Panc1 (cell line): ENCODE data around the gene CEACAM7. TPM values are rescaled to one million over a fixed set of nuclear protein-coding genes. Genes with fewer than 3 reads are reported as not detected.
"Not testable (repeated sequence)": the region's sequence is repeated elsewhere in the genome, so short reads cannot be mapped to it uniquely, and the experiment has no call there.

Source experiments
- ATAC-seq: fragments of 200-7000 bp; cut with Tn5 transposase; 2 replicates; pipeline ENCODE4 v1.9.1; 2020; ENCODE audit warnings: mild to moderate bottlenecking, moderate library complexity
- BruUV-seq: library from RNA; stranded (reverse); fragments of 400-500 nt; replicated peaks from 2 replicates; lab custom pipeline; 2021; lab: Mats Ljungman, UMichigan
- CTCF ChIA-PET: fragments of 300-600 bp; sonication (Branson Sonifier 250); formaldehyde crosslinking; loops from one replicate; lab custom pipeline; 2022; ENCODE audit warnings: antibody characterized with exemption; lab: Charles Lee
- POLR2A ChIA-PET: fragments of 300-600 bp; sonication (Branson Sonifier 250); formaldehyde crosslinking; loops from one replicate; lab custom pipeline; 2022; ENCODE audit warnings: antibody characterized with exemption; lab: Charles Lee
- DNase-seq: peaks from one replicate; pipeline ENCODE4 v3.0.0-alpha.2; 2010; ENCODE audit warnings: low read depth, low spot score
- H3K27ac ChIP-seq: 2 replicates; pipeline ENCODE4 v1.5.1; 2011; ENCODE audit warnings: mild to moderate bottlenecking, low read length, inconsistent platforms
- H3K27me3 ChIP-seq: fragments of 200-500 bp; sonication (Bioruptor generic); 2 replicates; pipeline ENCODE4 v1.6.0; 2014; ENCODE audit warnings: low read length, inconsistent platforms; ENCODE audit not compliant: control insufficient read depth, insufficient read depth
- H3K36me3 ChIP-seq: fragments of 200-500 bp; sonication (Bioruptor generic); 2 replicates; pipeline ENCODE4 v1.5.1; 2014; ENCODE audit warnings: inconsistent platforms, mild to moderate bottlenecking, low read length, moderate library complexity; ENCODE audit not compliant: control insufficient read depth, insufficient read depth
- H3K4me1 ChIP-seq: 2 replicates; pipeline ENCODE4 v1.5.1; 2011; ENCODE audit warnings: inconsistent platforms, mild to moderate bottlenecking, low read length, moderate library complexity; ENCODE audit not compliant: control insufficient read depth, insufficient read depth
- H3K4me3 ChIP-seq, 2 experiments: 2 replicates each; pipeline ENCODE4 v1.5.1; 2011 to 2012; ENCODE audit warnings: low read depth in 2 of 2, low read length in 2 of 2, mild to moderate bottlenecking in 2 of 2, inconsistent platforms in 1 of 2, moderate library complexity in 1 of 2
- H3K9me3 ChIP-seq: fragments of 200-500 bp; sonication (Bioruptor generic); 2 replicates; pipeline ENCODE4 v1.5.1; 2014; ENCODE audit warnings: low read depth, mild to moderate bottlenecking, inconsistent platforms, low read length, moderate library complexity; ENCODE audit not compliant: control insufficient read depth, insufficient read depth
- POLR2AphosphoS5 ChIP-seq: IDR thresholded peaks from 2 replicates; pipeline ENCODE4 v1.6.1; 2012; ENCODE audit warnings: mild to moderate bottlenecking, low read depth, low read length, moderate library complexity
- SIN3A ChIP-seq: IDR thresholded peaks from 2 replicates; pipeline ENCODE4 v1.6.1; 2012; ENCODE audit warnings: low read depth, mild to moderate bottlenecking, low read length, moderate library complexity, borderline replicate concordance; ENCODE audit not compliant: insufficient read depth
- TCF7L2 ChIP-seq: IDR thresholded peaks from 2 replicates; pipeline ENCODE4 v1.6.1; 2011; ENCODE audit warnings: mild to moderate bottlenecking, low read depth, low read length, inconsistent platforms
- in situ Hi-C: cut with HindIII; loops from 2 replicates; pipeline ENCODE4 v1.10.0; 2016; ENCODE audit warnings: low sequenced_read_pairs, low pct_unique_long_range_greater_than_20kb
- intact Hi-C: fragments of 100-400 bp; cut with micrococcal nuclease; formaldehyde crosslinking; loops from one replicate; pipeline ENCODE4 v1.10.0; 2022; ENCODE audit not compliant: unreplicated experiment
- total RNA-seq: library from RNA; stranded (reverse); gene quantifications from one replicate; pipeline ENCODE4 v1.2.1, GENCODE V29; 2021; ENCODE audit not compliant: unreplicated experiment
- TF ChIP-seq, protein P1 (sequence below), 2 experiments: IDR thresholded peaks; 2 replicates each; pipeline ENCODE4 v1.6.1; 2011 to 2012; ENCODE audit warnings: low read depth in 2 of 2, control low read depth in 1 of 2, low read length in 1 of 2, mild to moderate bottlenecking in 1 of 2, moderate library complexity in 1 of 2; ENCODE audit not compliant: insufficient read depth in 1 of 2
- TF ChIP-seq, protein P2 (sequence below): fragments of 450-650 bp; IDR thresholded peaks from 2 replicates; pipeline ENCODE4 v1.5.1; 2017; ENCODE audit warnings: mild to moderate bottlenecking

The CEACAM7 gene
- total RNA-seq, 1 experiment from 2014 or later, result not detected

DNA sequence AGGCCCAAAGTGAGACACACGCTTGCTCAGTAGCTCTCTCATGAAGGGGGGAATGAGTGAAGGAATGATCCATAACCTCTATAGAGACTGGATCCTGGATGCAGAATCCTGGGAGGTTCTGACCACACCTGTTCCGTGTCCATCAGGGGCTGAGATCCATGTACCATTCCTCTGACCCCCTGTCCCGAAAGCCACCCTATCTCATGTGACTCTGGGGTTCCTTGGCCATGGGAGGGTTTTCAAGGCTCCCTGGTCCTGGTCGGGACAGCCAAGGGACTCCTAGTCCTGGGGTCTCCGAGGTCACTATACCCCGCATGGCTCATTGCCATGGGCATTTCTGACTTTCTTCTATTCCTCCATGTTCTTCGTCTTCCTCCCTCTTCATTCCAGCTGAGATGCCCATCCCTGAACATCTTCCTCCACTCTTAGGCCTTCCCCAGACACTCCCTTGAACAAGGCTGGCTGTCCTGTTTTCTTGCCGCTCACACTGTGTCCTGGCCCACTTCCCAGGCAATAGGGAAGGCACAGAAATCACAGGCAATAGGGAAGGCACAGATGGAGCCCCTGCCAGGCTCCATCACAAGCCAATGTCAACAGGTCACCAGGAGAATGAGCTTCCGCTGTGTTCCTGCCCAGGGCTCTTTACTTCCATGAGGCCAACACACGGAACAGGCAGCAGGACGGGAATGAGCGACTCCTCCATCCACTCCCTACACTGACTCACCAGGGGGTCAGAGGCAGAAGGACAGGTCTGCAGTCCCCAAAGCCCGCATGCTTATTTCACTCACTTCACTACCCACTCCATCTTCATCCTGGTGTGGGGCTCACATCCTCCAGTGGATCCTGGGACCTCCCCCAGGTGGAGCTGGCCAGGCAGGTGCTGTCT is 23.5 kb upstream of the CEACAM7 start:
- ChIA-PET CTCF (no interaction called here), POLR2A (no interaction called here)
- no peak for ATAC-seq
- H3K36me3 ChIP-seq, result no peaks in the 10 kb centered on the region
- TF ChIP-seq, protein P1, sequence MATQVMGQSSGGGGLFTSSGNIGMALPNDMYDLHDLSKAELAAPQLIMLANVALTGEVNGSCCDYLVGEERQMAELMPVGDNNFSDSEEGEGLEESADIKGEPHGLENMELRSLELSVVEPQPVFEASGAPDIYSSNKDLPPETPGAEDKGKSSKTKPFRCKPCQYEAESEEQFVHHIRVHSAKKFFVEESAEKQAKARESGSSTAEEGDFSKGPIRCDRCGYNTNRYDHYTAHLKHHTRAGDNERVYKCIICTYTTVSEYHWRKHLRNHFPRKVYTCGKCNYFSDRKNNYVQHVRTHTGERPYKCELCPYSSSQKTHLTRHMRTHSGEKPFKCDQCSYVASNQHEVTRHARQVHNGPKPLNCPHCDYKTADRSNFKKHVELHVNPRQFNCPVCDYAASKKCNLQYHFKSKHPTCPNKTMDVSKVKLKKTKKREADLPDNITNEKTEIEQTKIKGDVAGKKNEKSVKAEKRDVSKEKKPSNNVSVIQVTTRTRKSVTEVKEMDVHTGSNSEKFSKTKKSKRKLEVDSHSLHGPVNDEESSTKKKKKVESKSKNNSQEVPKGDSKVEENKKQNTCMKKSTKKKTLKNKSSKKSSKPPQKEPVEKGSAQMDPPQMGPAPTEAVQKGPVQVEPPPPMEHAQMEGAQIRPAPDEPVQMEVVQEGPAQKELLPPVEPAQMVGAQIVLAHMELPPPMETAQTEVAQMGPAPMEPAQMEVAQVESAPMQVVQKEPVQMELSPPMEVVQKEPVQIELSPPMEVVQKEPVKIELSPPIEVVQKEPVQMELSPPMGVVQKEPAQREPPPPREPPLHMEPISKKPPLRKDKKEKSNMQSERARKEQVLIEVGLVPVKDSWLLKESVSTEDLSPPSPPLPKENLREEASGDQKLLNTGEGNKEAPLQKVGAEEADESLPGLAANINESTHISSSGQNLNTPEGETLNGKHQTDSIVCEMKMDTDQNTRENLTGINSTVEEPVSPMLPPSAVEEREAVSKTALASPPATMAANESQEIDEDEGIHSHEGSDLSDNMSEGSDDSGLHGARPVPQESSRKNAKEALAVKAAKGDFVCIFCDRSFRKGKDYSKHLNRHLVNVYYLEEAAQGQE (IDR thresholded peaks at IDR 0.05; ENCODE audit: insufficient read depth in 1 of 2, low read depth in 2 of 2, low read length in 1 of 2), result no peak
- TF ChIP-seq POLR2AphosphoS5 (no peak), TCF7L2 (no peak), SIN3A (no peak)
- TF ChIP-seq, protein P2, sequence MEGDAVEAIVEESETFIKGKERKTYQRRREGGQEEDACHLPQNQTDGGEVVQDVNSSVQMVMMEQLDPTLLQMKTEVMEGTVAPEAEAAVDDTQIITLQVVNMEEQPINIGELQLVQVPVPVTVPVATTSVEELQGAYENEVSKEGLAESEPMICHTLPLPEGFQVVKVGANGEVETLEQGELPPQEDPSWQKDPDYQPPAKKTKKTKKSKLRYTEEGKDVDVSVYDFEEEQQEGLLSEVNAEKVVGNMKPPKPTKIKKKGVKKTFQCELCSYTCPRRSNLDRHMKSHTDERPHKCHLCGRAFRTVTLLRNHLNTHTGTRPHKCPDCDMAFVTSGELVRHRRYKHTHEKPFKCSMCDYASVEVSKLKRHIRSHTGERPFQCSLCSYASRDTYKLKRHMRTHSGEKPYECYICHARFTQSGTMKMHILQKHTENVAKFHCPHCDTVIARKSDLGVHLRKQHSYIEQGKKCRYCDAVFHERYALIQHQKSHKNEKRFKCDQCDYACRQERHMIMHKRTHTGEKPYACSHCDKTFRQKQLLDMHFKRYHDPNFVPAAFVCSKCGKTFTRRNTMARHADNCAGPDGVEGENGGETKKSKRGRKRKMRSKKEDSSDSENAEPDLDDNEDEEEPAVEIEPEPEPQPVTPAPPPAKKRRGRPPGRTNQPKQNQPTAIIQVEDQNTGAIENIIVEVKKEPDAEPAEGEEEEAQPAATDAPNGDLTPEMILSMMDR, result no peak
- H3K4me1 ChIP-seq, result no peaks in the 10 kb centered on the region
- H3K27me3 ChIP-seq, result peaks cover 4% of the 10 kb centered on the region; the same call in 1 of the 2 replicates
- no peak overlapping the region for H3K27ac ChIP-seq
- no peak for DNase-seq
- H3K4me3 ChIP-seq, result no peak overlapping the region
- intact Hi-C loops, result no loop called here
- BruUV-seq, result no TSS peak
- in situ Hi-C loops, result no loop called here
- H3K9me3 ChIP-seq, result no peaks in the 10 kb centered on the region

DNA sequence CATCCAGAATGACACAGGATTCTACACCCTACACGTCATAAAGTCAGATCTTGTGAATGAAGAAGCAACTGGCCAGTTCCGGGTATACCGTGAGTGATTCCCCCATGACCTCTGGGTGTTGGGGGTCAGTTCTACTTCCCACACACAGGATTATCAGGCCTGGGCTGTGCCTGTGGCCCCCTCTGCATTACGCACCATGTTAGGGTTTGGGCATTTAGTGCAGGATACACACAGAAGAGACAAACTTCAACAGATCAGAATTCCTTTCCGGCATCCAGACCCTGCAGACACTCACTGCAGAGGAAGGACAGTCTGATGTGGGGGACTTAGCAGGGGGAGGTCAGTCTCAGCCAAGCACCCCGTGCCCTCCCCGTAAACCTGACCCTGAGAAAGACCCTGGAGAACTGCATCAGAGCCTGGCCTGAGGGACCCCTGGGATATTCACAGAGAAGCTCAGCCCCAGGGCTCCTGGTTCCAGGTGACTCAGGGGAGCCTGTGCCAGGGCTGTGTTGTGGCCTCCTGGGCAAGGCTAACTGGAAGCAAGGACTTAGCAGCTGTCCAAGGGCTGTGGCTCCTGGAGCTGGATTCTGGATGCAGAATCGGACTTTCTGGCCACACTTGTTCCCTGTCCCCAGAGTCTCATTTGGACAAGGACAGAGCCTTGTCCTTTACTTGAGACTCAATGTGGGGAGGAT is 22.0 kb upstream of the CEACAM7 start:
- no TSS peak for BruUV-seq
- ChIA-PET POLR2A (no interaction called here), CTCF (no interaction called here)
- no peak for ATAC-seq
- no peak overlapping the region for H3K27ac ChIP-seq
- in situ Hi-C loops (no loop called here), intact Hi-C loops (no loop called here)
- TF ChIP-seq, protein P2, result no peak
- TF ChIP-seq, protein P1 (IDR thresholded peaks at IDR 0.05; ENCODE audit: insufficient read depth in 1 of 2, low read depth in 2 of 2, low read length in 1 of 2), result no peak
- TF ChIP-seq POLR2AphosphoS5 (no peak), TCF7L2 (no peak), SIN3A (no peak)
- H3K9me3 ChIP-seq, result no peaks in the 10 kb centered on the region
- no peaks in the 10 kb centered on the region; the same call in 1 of the 2 replicates for H3K27me3 ChIP-seq
- no peaks in the 10 kb centered on the region for H3K4me1 ChIP-seq
- no peak for DNase-seq
- no peaks in the 10 kb centered on the region for H3K36me3 ChIP-seq
- no peak overlapping the region for H3K4me3 ChIP-seq

DNA sequence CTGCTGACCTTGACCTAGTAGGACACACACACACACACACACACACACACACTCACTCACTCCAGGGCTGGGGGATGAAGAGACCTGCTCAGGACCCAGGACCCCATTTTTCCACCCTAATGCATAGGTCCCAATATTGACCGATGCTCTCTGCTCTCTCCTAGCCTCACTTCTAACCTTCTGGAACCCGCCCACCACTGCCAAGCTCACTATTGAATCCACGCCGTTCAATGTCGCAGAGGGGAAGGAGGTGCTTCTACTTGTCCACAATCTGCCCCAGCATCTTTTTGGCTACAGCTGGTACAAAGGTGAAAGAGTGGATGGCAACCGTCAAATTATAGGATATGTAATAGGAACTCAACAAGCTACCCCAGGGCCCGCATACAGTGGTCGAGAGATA is 21.4 kb upstream of the CEACAM7 start:
- H3K4me1 ChIP-seq, DNase-seq, H3K27me3 ChIP-seq, H3K36me3 ChIP-seq, in situ Hi-C loops, POLR2A ChIA-PET, H3K27ac ChIP-seq, H3K9me3 ChIP-seq, intact Hi-C loops, ATAC-seq, CTCF ChIA-PET, BruUV-seq, H3K4me3 ChIP-seq: not testable (repeated sequence)
